ENCODE measurements around the gene TNFRSF4. TPM values are rescaled to one million over a fixed set of nuclear protein-coding genes. Genes with fewer than 3 reads are reported as not detected.

The TNFRSF4 gene
- total and polyA plus RNA-seq, 2 of the 8 experiments (the other 6 are each of a cell fraction or from before 2014, with no cell fraction given): 0.06 TPM; not detected in 1

- peaks cover 0 to 23% (median 11%) of the 10 kb centered on the region in 4 experiments; a peak in 6 of 7 replicates for H3K4me1 ChIP-seq (replicated peaks in 1 of 4; ENCODE audit: control insufficient read depth in 3 of 4, insufficient read depth in 4 of 4, low read length in 3 of 4)
- H3K14ac ChIP-seq (ENCODE audit: insufficient read length): no peak overlapping the region
- POLR2A ChIA-PET (ENCODE audit: partially characterized antibody): no interaction called here
- H3K27me3 ChIP-seq (replicated peaks in 1 of 4; ENCODE audit: control insufficient read depth in 3 of 4, extremely low read depth in 1 of 4, insufficient read depth in 3 of 4, low read length in 3 of 4): peaks cover 0 to 8% (median 6%) of the 10 kb centered on the region in 4 experiments; a peak in 4 of 7 replicates
- no peak overlapping the region for H2AFZ ChIP-seq (ENCODE audit: low read length)
- no peak overlapping the region for H4K91ac ChIP-seq (replicated peaks; ENCODE audit: insufficient read length, low read length)
- peaks cover 4 to 5% of the 10 kb centered on the region in 2 experiments; a peak in 1 of 4 replicates for H3K9me3 ChIP-seq (ENCODE audit: insufficient read depth in 2 of 2, low read depth in 1 of 2, low read length in 1 of 2)
- CTCF ChIA-PET (ENCODE audit: partially characterized antibody): interaction anchor here (1.2 to 1.8 kb wide), 3 partner anchors 23 to 48 kb away, joined by 3 to 8 read pairs (median 5); no protein-coding TSS in a partner anchor
- H2AK5ac ChIP-seq (ENCODE audit: low read depth, low read length): no peak overlapping the region
- no peak overlapping the region for H2BK120ac ChIP-seq (replicated peaks; ENCODE audit: low read depth, low read length)
- no peak overlapping the region for H2BK5ac ChIP-seq (ENCODE audit: low read depth, low read length)
- no peaks in the 10 kb centered on the region for H3K36me3 ChIP-seq (ENCODE audit: control insufficient read depth in 2 of 4, insufficient read depth in 4 of 4, low read length in 3 of 4)
- H3K79me2 ChIP-seq (ENCODE audit: control insufficient read depth in 1 of 2, insufficient read depth in 2 of 2, low read length in 2 of 2): no peaks in the 10 kb centered on the region
- H3K23me2 ChIP-seq (ENCODE audit: low read depth, low read length): no peaks in the 10 kb centered on the region
- 0 out of 2 replicates have a peak overlapping the region, but pooled peaks have one; percentile 17 for H2BK12ac ChIP-seq (ENCODE audit: low read depth, low read length)
- 80% methylated on average over 3 of the region's 12 CpGs; no CpG with 5 or more reads in 1 of the 2 experiments for WGBS, 2 experiments (ENCODE audit: extremely low coverage in 1 of 2, insufficient coverage in 1 of 2, insufficient read length in 1 of 2, insufficient replicate concordance in 2 of 2, low coverage in 1 of 2, low lambda C conversion rate in 2 of 2, missing lambda C conversion rate in 1 of 2)
- no peak overlapping the region for H3K4me2 ChIP-seq (ENCODE audit: insufficient read depth in 1 of 2, low read depth in 2 of 2, low read length in 2 of 2)
- 0 out of 2 replicates have a peak overlapping the region, but pooled peaks have one; percentile 31 for H4K8ac ChIP-seq (ENCODE audit: extremely low read depth, insufficient read depth, low read length)
- H3K79me1 ChIP-seq (ENCODE audit: low read depth, low read length): no peaks in the 10 kb centered on the region
- no peak overlapping the region for H4K5ac ChIP-seq (ENCODE audit: insufficient read length, low read depth, low read length)
- no peak overlapping the region for H3K4me3 ChIP-seq (ENCODE audit: extremely low read depth in 1 of 4, insufficient read depth in 2 of 4, low read depth in 3 of 4, low read length in 4 of 4)
- H2BK15ac ChIP-seq (ENCODE audit: low read length): no peak overlapping the region
- no peak overlapping the region for H3K27ac ChIP-seq (ENCODE audit: low read depth, low read length)
- H3K23ac ChIP-seq (ENCODE audit: insufficient read length): no peak overlapping the region
- no peak overlapping the region for H2BK20ac ChIP-seq (ENCODE audit: low read length)
- H4K20me1 ChIP-seq (replicated peaks in 1 of 2; ENCODE audit: control insufficient read depth in 1 of 2, insufficient read depth in 2 of 2, low read length in 2 of 2): peaks cover 0 to 1% of the 10 kb centered on the region in 2 experiments
- H3K18ac ChIP-seq (ENCODE audit: extremely low read depth, low read length): no peak overlapping the region
- FAIRE-seq: no peak
- H3K9ac ChIP-seq (replicated peaks in 1 of 4; ENCODE audit: extremely low read depth in 1 of 4, low read depth in 3 of 4, low read length in 3 of 4): no peak overlapping the region
- H3K4ac ChIP-seq (replicated peaks; ENCODE audit: insufficient read length, low read depth, low read length): no peak overlapping the region
- DNase-seq (ENCODE audit: low read depth in 1 of 2, low spot score in 2 of 2): peak in 1 of 2 experiments; percentile 49
- TF ChIP-seq, protein P1, sequence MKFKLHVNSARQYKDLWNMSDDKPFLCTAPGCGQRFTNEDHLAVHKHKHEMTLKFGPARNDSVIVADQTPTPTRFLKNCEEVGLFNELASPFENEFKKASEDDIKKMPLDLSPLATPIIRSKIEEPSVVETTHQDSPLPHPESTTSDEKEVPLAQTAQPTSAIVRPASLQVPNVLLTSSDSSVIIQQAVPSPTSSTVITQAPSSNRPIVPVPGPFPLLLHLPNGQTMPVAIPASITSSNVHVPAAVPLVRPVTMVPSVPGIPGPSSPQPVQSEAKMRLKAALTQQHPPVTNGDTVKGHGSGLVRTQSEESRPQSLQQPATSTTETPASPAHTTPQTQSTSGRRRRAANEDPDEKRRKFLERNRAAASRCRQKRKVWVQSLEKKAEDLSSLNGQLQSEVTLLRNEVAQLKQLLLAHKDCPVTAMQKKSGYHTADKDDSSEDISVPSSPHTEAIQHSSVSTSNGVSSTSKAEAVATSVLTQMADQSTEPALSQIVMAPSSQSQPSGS (IDR thresholded peaks at IDR 0.05; ENCODE audit: low read length): no peak
- TF ChIP-seq RXRA (IDR thresholded peaks at IDR 0.05; ENCODE audit: insufficient read depth, low read depth, low read length): no peak
- TF ChIP-seq POLR2AphosphoS5 (IDR thresholded peaks at IDR 0.05; ENCODE audit: low read depth, low read length): no peak
- no peak for TF ChIP-seq POLR2A (IDR thresholded peaks at IDR 0.05; ENCODE audit: control extremely low read depth in 1 of 2, low read depth in 2 of 2, low read length in 2 of 2)
- TF ChIP-seq, protein P2, sequence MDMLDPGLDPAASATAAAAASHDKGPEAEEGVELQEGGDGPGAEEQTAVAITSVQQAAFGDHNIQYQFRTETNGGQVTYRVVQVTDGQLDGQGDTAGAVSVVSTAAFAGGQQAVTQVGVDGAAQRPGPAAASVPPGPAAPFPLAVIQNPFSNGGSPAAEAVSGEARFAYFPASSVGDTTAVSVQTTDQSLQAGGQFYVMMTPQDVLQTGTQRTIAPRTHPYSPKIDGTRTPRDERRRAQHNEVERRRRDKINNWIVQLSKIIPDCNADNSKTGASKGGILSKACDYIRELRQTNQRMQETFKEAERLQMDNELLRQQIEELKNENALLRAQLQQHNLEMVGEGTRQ (IDR thresholded peaks at IDR 0.05; ENCODE audit: low read length): no peak
- TF ChIP-seq CTBP2 (IDR thresholded peaks at IDR 0.05; ENCODE audit: borderline replicate concordance, insufficient read depth, insufficient read length, low read length): no peak
- no peak for TF ChIP-seq TEAD4 (IDR thresholded peaks at IDR 0.05; ENCODE audit: low read depth, low read length)
- no peak overlapping the region for H3K56ac ChIP-seq (replicated peaks; ENCODE audit: insufficient read length, low read depth, low read length)
Measured at GRCh38 chr1:1171161-1171545, 42.8 kb downstream of the TNFRSF4 start.
